Upper lobe of right lung (tissue), 1 donor: ENCODE results near the gene CHIT1. TPM values are rescaled to one million over a fixed set of nuclear protein-coding genes. Genes with fewer than 3 reads are reported as not detected.

Experiments used
- ATAC-seq: fragments of 200-7000 bp; cut with Tn5 transposase; one replicate; pipeline ENCODE4 v1.9.1; 2020; ENCODE audit warnings: mild to moderate bottlenecking, moderate library complexity
- DNase-seq: peaks from one replicate; pipeline ENCODE4 v3.0.0-alpha.2; 2020
- H3K27ac ChIP-seq: fragments of 200-600 bp; one replicate; pipeline ENCODE4 v1.8.0; 2022
- H3K27me3 ChIP-seq: fragments of 200-600 bp; one replicate; pipeline ENCODE4 v1.8.0; 2022; ENCODE audit warnings: mild to moderate bottlenecking
- H3K36me3 ChIP-seq: fragments of 200-600 bp; one replicate; pipeline ENCODE4 v1.8.0; 2022
- H3K4me1 ChIP-seq: fragments of 200-600 bp; one replicate; pipeline ENCODE4 v1.8.0; 2022
- H3K4me3 ChIP-seq: fragments of 200-600 bp; one replicate; pipeline ENCODE4 v1.8.0; 2022; ENCODE audit warnings: mild to moderate bottlenecking
- H3K9me3 ChIP-seq: fragments of 200-600 bp; one replicate; pipeline ENCODE4 v1.8.0; 2022
- intact Hi-C: fragments of 100-400 bp; cut with DNase I; formaldehyde crosslinking; loops from one replicate; pipeline ENCODE4 v1.11.0; 2022
- long read RNA-seq: library from polyadenylated mRNA; unstranded; transcript quantifications from one replicate; pipeline ENCODE4 v2.0.0, GENCODE V29; 2021
- total RNA-seq: library from RNA; stranded (reverse); fragmentation: NEBNext Ultra II Directional; extraction: Animal tissue kit (Norgen Biotek cat#: 25700); gene quantifications from one replicate; pipeline ENCODE4 v1.2.1, GENCODE V29; 2021
- TF ChIP-seq, protein P1 (sequence below): fragments of 200-600 bp; IDR thresholded peaks from one replicate; pipeline ENCODE4 v1.8.0; 2022; ENCODE audit warnings: antibody characterized with exemption
- donor health status: DM: no; HTN: yes; CAD: no; lungs with severe emphysema.

Gene CHIT1
- total RNA-seq = 751 TPM
- long read RNA-seq, transcript CHIT1-202 (11 exons, 2,246 nt) = major isoform, 2,065 of 2,824 reads
- long read RNA-seq, transcript CHIT1-201 (10 exons, 1,598 nt) = minor isoform, 138 of 2,824 reads
- long read RNA-seq, transcript CHIT1-206 (12 exons, 1,700 nt) = minor isoform, 7 of 2,824 reads
- long read RNA-seq, partial matches to known transcripts = 144 of 2,824 reads
- long read RNA-seq, other reads (novel, unspliced or antisense) = 469 of 2,824 reads

DNA sequence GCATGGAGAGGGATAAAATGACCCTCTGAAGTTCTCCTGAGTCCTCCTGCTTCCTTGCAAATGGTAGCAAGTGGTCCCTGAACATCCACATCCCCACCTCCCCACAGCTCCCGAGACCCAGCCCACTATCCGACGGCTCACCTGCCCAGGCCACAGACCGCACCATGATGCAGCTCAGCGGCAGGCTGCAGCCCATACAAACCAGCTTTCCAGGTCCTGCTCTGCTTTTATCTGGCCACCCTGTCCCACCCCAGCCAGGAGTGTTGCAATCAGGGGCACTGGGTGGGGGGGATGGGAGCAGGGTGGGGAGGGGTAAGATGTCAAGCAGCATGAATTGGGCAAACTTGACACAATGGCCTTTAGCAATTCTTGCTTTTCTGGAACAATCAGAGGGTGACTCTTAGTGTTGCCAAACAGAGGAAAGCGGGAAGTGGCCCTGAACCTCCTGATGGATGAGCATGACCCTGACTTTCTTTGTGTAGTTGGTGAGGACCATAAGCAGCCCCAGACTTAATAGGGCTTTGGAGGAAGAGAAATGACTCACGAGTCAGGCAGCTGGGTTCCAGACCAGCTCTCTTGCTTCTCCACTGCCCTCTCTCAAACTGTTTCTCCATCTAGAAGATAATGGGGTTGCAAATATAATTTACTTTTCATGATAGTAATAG, at the start of gene CHIT1:
CHIT1 (minus strand) TSS at position 203 of the 665 bp plus-strand sequence; CDS start at position 166, 37 bp downstream.
- Histone ChIP-seq H3K27me3 (no peaks in the 10 kb centered on the region), H3K9me3 (no peaks in the 10 kb centered on the region), H3K27ac (no peak within 1 kb of the TSS), H3K36me3 (no peaks in the 10 kb centered on the region), H3K4me1 (no peaks in the 10 kb centered on the region), H3K4me3 (peak within 1 kb of the TSS; percentile 2)
- DNase-seq (no peak), ATAC-seq (peak; percentile 76)
- TF ChIP-seq, protein P1, sequence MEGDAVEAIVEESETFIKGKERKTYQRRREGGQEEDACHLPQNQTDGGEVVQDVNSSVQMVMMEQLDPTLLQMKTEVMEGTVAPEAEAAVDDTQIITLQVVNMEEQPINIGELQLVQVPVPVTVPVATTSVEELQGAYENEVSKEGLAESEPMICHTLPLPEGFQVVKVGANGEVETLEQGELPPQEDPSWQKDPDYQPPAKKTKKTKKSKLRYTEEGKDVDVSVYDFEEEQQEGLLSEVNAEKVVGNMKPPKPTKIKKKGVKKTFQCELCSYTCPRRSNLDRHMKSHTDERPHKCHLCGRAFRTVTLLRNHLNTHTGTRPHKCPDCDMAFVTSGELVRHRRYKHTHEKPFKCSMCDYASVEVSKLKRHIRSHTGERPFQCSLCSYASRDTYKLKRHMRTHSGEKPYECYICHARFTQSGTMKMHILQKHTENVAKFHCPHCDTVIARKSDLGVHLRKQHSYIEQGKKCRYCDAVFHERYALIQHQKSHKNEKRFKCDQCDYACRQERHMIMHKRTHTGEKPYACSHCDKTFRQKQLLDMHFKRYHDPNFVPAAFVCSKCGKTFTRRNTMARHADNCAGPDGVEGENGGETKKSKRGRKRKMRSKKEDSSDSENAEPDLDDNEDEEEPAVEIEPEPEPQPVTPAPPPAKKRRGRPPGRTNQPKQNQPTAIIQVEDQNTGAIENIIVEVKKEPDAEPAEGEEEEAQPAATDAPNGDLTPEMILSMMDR = no peak
- intact Hi-C loops = no loop called here

DNA sequence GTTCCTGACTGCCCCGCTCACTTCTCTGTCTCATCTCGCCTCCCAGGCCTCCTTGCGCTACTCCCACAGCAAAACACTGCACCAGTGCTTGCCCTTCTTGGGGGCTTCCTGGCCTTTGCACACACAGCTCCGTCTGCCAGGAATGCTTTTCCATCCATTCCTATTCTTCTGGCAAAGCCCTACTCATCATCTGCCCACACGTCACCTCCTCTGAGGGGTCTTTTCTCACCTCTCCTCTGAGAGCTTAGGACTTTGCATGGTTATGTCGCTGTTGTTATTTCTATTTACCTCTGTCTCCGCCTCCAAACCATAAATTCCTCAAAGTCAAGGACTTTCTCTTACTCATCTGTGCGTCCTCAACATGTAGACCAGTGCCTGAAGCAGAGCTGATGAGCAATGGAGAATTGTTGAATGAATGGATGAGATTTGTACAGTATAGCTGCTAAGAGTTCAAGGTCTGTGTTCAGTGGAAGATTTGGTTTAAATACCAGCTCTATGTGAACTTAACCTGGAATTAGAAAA, 49.5 kb upstream of the CHIT1 start:
- peak; percentile 34 for DNase-seq
- peak overlapping the region; percentile 67 for H3K27ac ChIP-seq
- H3K36me3 ChIP-seq = no peaks in the 10 kb centered on the region
- H3K9me3 ChIP-seq = no peaks in the 10 kb centered on the region
- intact Hi-C loops = loop anchor here (10.0 kb wide), 1 partner anchor 206 kb away; no protein-coding TSS in a partner anchor
- TF ChIP-seq, protein P1 = no peak
- no peaks in the 10 kb centered on the region for H3K27me3 ChIP-seq
- no peak overlapping the region for H3K4me3 ChIP-seq
- H3K4me1 ChIP-seq = peaks cover 32% of the 10 kb centered on the region
- ATAC-seq = no peak

DNA sequence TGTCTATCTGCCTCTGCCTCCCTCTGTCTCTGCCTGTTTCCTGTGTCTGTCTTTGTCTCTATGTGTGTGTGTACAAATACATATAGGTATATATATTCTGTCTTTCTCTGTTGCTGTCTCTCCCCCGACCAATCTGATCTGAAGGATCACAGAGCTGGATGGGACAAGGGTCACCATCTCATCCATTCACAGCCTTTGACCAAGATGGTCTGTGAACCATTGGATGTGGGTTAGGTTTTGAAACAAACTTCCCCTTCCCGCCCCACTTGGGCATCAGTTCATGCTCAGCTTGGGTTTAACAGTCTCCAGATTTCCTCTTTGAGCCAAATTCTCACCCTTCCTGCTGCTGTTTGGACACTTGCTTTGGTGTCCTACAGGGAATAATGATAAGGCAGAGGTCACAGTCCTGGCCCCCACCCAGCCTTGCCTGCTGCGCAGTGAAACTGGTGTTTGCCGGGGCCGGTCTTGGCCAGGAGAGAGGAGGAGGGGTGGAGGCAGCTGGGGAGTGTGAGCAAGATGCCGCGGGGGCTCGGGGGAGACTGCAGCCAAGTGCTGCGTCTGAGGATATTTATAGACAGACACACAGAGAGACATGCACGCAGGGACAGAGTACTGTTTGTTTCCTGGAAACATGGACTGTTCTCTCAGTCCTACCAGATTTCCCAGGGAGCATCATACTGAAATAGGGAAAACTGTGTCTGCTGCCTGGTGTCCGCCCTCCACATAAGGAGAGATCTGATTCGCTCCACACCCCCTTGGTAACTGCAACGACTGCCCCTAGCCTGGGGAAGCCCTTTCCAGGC, 48.8 kb upstream of the CHIT1 start:
- ATAC-seq (peak; percentile 53), DNase-seq (peak; percentile 79)
- no peaks in the 10 kb centered on the region for H3K27me3 ChIP-seq
- H3K4me3 ChIP-seq = no peak overlapping the region
- no peaks in the 10 kb centered on the region for H3K9me3 ChIP-seq
- peaks cover 39% of the 10 kb centered on the region for H3K4me1 ChIP-seq
- H3K36me3 ChIP-seq = no peaks in the 10 kb centered on the region
- intact Hi-C loops = loop anchor here (10.0 kb wide), 1 partner anchor 207 kb away; no protein-coding TSS in a partner anchor
- H3K27ac ChIP-seq = peak overlapping the region; percentile 67
- TF ChIP-seq, protein P1 = no peak

DNA sequence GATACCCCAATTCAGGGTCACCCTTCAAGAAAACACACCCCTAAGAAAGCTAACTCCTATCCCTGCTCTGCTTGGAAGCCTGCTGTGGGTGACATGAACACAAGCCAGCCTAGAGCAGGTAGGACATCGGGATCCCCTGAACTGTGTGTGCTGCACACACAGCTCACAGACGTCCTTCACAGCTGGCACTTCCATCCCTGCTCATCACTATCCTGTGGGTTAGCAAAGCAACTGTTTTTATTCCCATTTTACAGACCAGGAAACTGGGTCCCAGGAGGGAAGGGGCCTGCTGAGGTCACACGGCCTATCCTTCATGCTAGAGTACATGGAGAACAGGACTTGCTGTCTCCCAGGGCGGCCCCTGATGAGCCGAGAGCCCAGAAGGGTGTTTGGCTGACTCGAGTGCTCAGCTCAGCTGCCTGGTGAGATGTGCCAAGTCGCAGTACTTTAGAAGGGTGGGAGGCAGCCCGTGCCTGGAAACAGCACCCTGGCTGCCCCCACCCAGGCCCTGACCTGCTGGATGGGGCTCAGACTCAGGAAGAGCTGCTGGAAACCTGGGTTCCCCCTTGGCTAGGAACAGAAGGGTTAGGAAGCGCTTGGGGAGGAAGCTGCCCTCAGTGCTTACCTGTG, 47.6 kb upstream of the CHIT1 start:
- peak; percentile 65 for DNase-seq
- peaks cover 50% of the 10 kb centered on the region for H3K4me1 ChIP-seq

More for the DNA sequence above, 47.6 kb upstream of the CHIT1 start:
- H3K27ac ChIP-seq = peak overlapping the region; percentile 67
- ATAC-seq = no peak
- H3K9me3 ChIP-seq = no peaks in the 10 kb centered on the region
- intact Hi-C loops = loop anchor here (10.0 kb wide), 1 partner anchor 208 kb away; no protein-coding TSS in a partner anchor
- H3K27me3 ChIP-seq = no peaks in the 10 kb centered on the region
- H3K4me3 ChIP-seq = no peak overlapping the region
- no peaks in the 10 kb centered on the region for H3K36me3 ChIP-seq
- TF ChIP-seq, protein P1 = no peak
